BE2C (cell line): Measurements from ENCODE around the gene GGN.
A peak's percentile ranks its signal among the peaks of the same experiment; 100 is the strongest.

Source experiments
- DNase-seq: peaks from one replicate; pipeline ENCODE4 v3.0.0-alpha.2; 2020
- H3K27me3 ChIP-seq: fragments of 250-450 bp; sonication (Bioruptor Pico); 2 replicates; pipeline ENCODE4 v1.5.1; 2020; ENCODE audit warnings: mild to moderate bottlenecking
- H3K36me3 ChIP-seq: fragments of 250-450 bp; sonication (Bioruptor Pico); 2 replicates; pipeline ENCODE4 v1.5.1; 2020; ENCODE audit warnings: mild to moderate bottlenecking
- H3K4me1 ChIP-seq: fragments of 250-450 bp; sonication (Bioruptor Pico); 2 replicates; pipeline ENCODE4 v1.5.1; 2020
- H3K4me3 ChIP-seq: 2 replicates; pipeline ENCODE4 v1.5.1; 2011; ENCODE audit warnings: low read depth, low read length
- H3K9me3 ChIP-seq: fragments of 250-450 bp; sonication (Bioruptor Pico); 2 replicates; pipeline ENCODE4 v1.5.1; 2020
- CTCF ChIP-seq: IDR thresholded peaks from 2 replicates; pipeline ENCODE4 v1.5.1; 2012; ENCODE audit warnings: mild to moderate bottlenecking, low read depth, low read length

Gene GGN

DNA sequence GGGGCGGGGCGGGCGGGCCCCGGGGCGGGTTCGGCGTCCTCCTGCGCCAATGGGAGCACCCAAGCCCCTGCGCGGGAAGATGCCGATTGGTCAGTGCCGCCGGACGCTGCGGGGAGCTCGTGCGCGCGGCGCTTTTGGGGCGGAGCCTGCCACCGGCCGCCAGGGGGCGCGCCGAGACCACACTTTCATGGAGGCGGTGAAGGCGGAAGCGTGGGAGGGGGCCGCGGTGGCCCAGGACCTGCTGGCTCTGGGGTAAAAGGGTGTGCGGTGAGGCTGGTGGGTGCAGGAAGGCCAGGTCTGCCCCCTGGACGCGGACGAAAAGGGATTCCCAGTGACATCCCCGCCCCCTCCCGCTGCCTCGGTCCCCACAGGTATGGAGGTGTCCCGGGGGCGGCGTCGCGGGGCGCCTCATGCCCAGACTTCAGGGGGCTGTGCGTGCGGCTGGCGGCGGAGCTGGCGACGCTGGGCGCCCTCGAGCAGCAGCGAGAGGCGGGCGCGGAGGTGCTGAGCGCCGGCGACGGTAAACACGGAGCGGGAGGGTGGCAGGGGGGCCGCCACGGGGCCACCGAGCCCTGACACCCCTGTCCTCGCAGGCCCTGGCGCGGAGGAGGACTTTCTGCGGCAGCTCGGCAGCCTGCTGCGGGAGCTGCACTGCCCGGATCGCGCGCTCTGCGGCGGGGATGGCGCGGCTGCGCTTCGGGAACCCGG is 15.3 kb upstream of the GGN start, which contains the start of gene FAM98C:
Gene FAM98C, plus strand, starts transcription at position 127 of the 708 bp plus-strand sequence. Its CDS starts 61 bp downstream, at position 188.
- TF ChIP-seq CTCF = peak; percentile 82
- H3K9me3 ChIP-seq = no peaks in the 10 kb centered on the region
- no peaks in the 10 kb centered on the region for H3K36me3 ChIP-seq
- DNase-seq = peak; percentile 97
- H3K4me3 ChIP-seq = peak within 1 kb of the TSS; percentile 69
- H3K27me3 ChIP-seq = no peaks in the 10 kb centered on the region; the same call in 1 of the 2 replicates
- H3K4me1 ChIP-seq = no peaks in the 10 kb centered on the region

DNA sequence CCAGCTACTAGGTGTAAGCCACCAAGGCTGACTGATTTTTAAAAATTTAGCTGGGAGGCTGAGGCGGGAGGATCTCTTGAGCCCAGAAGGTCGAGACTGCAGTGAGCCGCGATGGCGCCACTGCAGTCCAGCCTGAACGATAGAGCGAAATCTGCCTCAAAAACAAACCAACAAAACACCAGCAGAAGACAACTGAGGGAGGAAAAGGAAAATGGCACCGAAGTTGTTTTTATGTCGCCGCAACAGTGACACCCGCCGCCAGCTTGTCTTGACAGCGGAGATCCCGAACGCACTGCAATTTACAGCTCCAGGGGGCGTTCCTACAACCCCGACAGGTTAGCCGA is 14.8 kb upstream of the GGN start:
- no peak for TF ChIP-seq CTCF
- H3K4me3 ChIP-seq = peak overlapping the region; percentile 51
- no peak for DNase-seq

DNA sequence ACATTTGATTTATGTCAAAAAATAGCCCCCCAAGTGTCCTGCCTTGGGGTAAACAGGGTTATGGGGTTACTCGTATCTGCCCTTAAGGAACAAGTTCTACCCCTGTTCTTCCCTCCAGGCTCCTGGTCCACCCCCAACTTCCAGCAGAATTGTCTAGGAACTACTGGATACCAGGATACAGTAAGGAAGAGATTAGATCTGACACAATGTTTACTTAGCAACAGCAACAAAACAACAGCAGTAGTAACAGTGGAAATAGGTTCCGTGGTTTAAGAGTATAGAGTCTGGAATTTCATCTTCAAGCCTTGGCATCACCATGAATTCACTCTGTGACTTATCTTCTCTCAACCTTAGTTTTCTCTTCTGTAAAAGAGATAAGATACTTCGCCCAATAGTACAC is 13.3 kb upstream of the GGN start:
- no peak for DNase-seq
- H3K36me3 ChIP-seq = no peaks in the 10 kb centered on the region
- H3K9me3 ChIP-seq = no peaks in the 10 kb centered on the region
- no peaks in the 10 kb centered on the region for H3K4me1 ChIP-seq
- H3K27me3 ChIP-seq = no peaks in the 10 kb centered on the region; the same call in 1 of the 2 replicates
- H3K4me3 ChIP-seq = no peak overlapping the region
- no peak for TF ChIP-seq CTCF

More for the DNA sequence above, 14.8 kb upstream of the GGN start:
- Histone ChIP-seq H3K4me1 (no peaks in the 10 kb centered on the region), H3K27me3 (no peaks in the 10 kb centered on the region; the same call in 1 of the 2 replicates), H3K9me3 (no peaks in the 10 kb centered on the region), H3K36me3 (no peaks in the 10 kb centered on the region)

DNA sequence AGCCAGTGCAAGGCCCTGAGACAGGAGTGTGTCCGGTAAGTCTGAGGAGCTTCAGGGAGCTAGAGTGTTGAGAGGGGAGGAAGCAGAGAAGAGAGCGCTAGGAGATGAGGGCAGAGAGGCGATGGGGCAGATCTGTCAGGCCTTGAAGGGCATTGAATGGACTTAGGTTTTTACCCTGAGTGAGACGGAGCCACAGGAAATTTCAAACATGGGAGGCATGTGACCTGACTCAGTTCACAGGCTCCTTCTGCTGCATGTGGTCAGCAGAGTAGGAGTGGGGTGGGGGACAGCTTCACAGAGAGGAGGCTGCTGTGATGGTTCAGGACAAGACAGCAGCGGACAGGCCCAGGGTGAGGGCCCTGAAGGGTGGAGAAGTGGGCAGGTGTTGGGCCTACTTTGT is 12.5 kb upstream of the GGN start:
- H3K27me3 ChIP-seq = no peaks in the 10 kb centered on the region; the same call in 1 of the 2 replicates
- no peaks in the 10 kb centered on the region for H3K36me3 ChIP-seq
- no peaks in the 10 kb centered on the region for H3K4me1 ChIP-seq
- DNase-seq = no peak
- no peak overlapping the region for H3K4me3 ChIP-seq
- no peaks in the 10 kb centered on the region for H3K9me3 ChIP-seq
- no peak for TF ChIP-seq CTCF

- DNase-seq = no peak
- no peaks in the 10 kb centered on the region for H3K4me1 ChIP-seq
- TF ChIP-seq CTCF = no peak
- H3K27me3 ChIP-seq = no peaks in the 10 kb centered on the region; the same call in 1 of the 2 replicates
- no peaks in the 10 kb centered on the region for H3K36me3 ChIP-seq
- H3K9me3 ChIP-seq = no peaks in the 10 kb centered on the region
- no peak overlapping the region for H3K4me3 ChIP-seq
These were observed 11.7 kb upstream of the GGN start for GRCh38 chr19:38399537-38399936.

DNA sequence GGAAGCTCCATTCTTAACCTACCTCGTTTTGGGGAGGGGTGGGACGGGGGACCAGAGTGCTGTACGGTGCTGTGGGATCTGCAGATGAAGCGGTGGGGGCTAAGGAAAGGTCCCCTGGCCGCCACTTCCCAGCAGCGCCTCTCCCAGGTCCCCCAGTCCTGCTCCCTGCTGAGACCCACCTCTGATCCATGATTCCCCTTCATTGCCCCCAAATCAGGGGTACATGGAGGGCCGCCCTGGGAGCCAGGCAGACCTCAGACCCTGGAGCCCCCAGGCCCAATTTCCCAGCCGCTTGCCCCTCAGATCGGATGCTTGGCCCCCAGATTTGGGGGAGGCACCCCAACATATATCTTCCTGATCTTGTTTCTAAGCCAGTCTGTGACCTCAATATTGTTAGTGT is 11.2 kb upstream of the GGN start:
- H3K4me1 ChIP-seq = no peaks in the 10 kb centered on the region
- no peaks in the 10 kb centered on the region for H3K36me3 ChIP-seq
- no peaks in the 10 kb centered on the region for H3K9me3 ChIP-seq
- no peaks in the 10 kb centered on the region; the same call in 1 of the 2 replicates for H3K27me3 ChIP-seq
- no peak for DNase-seq
- no peak overlapping the region for H3K4me3 ChIP-seq
- no peak for TF ChIP-seq CTCF
